Left lung (tissue), 10 donors: ENCODE measurements around the gene TEKT5. TPM values are rescaled to one million over a fixed set of nuclear protein-coding genes. Genes with fewer than 3 reads are reported as not detected.

Source experiments
- ATAC-seq: fragments of 200-7000 bp; cut with Tn5 transposase; one replicate; pipeline ENCODE4 v1.9.1; 2020; ENCODE audit warnings: moderate library complexity
- DNase-seq, 4 donors: peaks; one replicate each; pipeline ENCODE4 v3.0.0-alpha.2; 2013 to 2020
- H3K27ac ChIP-seq, 2 donors: fragments of 200-600 bp; sonication (generic) in 1 of 2; one replicate each; pipeline versions ENCODE4 v1.5.0 to v1.8.0; 2020 to 2021
- H3K27me3 ChIP-seq, 2 donors: fragments of 200-600 bp; sonication (generic) in 1 of 2; one replicate each; pipeline versions ENCODE4 v1.5.0 to v1.8.0; 2020 to 2021
- H3K36me3 ChIP-seq, 2 donors: fragments of 200-600 bp; sonication (generic) in 1 of 2; one replicate each; pipeline versions ENCODE4 v1.5.0 to v1.8.0; 2020 to 2021
- H3K4me1 ChIP-seq, 2 donors: fragments of 200-600 bp; one replicate each; pipeline ENCODE4 v1.8.0; 2021
- H3K4me3 ChIP-seq, 2 donors: fragments of 200-600 bp; sonication (generic) in 1 of 2; one replicate each; pipeline versions ENCODE4 v1.5.0 to v1.8.0; 2020 to 2021; ENCODE audit warnings: mild to moderate bottlenecking in 1 of 2
- H3K9me3 ChIP-seq, 2 donors: fragments of 200-600 bp; sonication (generic) in 1 of 2; one replicate each; pipeline versions ENCODE4 v1.5.0 to v1.8.0; 2020 to 2021
- CTCF ChIP-seq, 2 donors: fragments of 200-600 bp; sonication (generic) in 1 of 2; IDR thresholded peaks; one replicate each; pipeline versions ENCODE4 v1.5.0 to v1.8.0; 2021; ENCODE audit warnings: antibody characterized with exemption in 2 of 2
- intact Hi-C, 2 donors: fragments of 100-400 bp; cut with DNase I; formaldehyde crosslinking; loops; one replicate each; pipeline versions ENCODE4 v1.11.2 to v1.14.2; 2022
- polyA plus RNA-seq, 6 donors: library from polyadenylated mRNA; unstranded; fragments of 120-200 nt; gene quantifications; one replicate each; pipeline ENCODE4 v1.2.1, GENCODE V29; 2013; ENCODE audit not compliant: insufficient read length in 6 of 6
- total RNA-seq, 2 donors: library from RNA; stranded (reverse); fragmentation: NEBNext Ultra II Directional; extraction: Animal tissue kit (Norgen Biotek cat#: 25700); gene quantifications; one replicate each; pipeline ENCODE4 v1.2.1, GENCODE V29; 2021
- donor health status: DM: no; HTN: yes; CAD: no.
- donor health status: DM: no; HTN: no; CAD: no.

The TEKT5 gene
- total and polyA plus RNA-seq, 8 donors = 0.13 to 0.67 (median 0.49) TPM; not detected in 3

GRCh38 chr16:10616756-10617640 is 77.7 kb downstream of the TEKT5 start:
- Histone ChIP-seq H3K9me3 (no peaks in the 10 kb centered on the region), H3K27ac (peak overlapping the region; percentile 67 to 73)

GRCh38 chr16:10616419-10616755 is 78.3 kb downstream of the TEKT5 start:
- intact Hi-C loops = no loop called here
- no peak overlapping the region for H3K4me3 ChIP-seq
- peaks cover 0 to 7% of the 10 kb centered on the region in 2 donors for H3K27me3 ChIP-seq
- peak overlapping the region; percentile 67 to 73 for H3K27ac ChIP-seq
- no peaks in the 10 kb centered on the region for H3K36me3 ChIP-seq
- ATAC-seq (no peak), DNase-seq (no peak)
- H3K9me3 ChIP-seq = no peaks in the 10 kb centered on the region
- no peak for TF ChIP-seq CTCF (IDR thresholded peaks at IDR 0.05)
- H3K4me1 ChIP-seq = peaks cover 17 to 37% of the 10 kb centered on the region in 2 donors

More at GRCh38 chr16:10616756-10617640, 77.7 kb downstream of the TEKT5 start:
- Histone ChIP-seq H3K4me3 (no peak overlapping the region), H3K4me1 (peaks cover 17 to 37% of the 10 kb centered on the region in 2 donors), H3K27me3 (peaks cover 0 to 7% of the 10 kb centered on the region in 2 donors), H3K36me3 (no peaks in the 10 kb centered on the region)
- intact Hi-C loops = no loop called here
- peak in 3 of 4 donors; percentile 52 to 87 (median 79) for DNase-seq
- ATAC-seq = peak; percentile 85
- TF ChIP-seq CTCF (IDR thresholded peaks at IDR 0.05) = peak in 1 of 2 donors; percentile 16

- Histone ChIP-seq H3K36me3 (no peaks in the 10 kb centered on the region), H3K27ac (no peak overlapping the region), H3K27me3 (peaks cover 0 to 7% of the 10 kb centered on the region in 2 donors), H3K4me1 (peaks cover 16 to 34% of the 10 kb centered on the region in 2 donors), H3K9me3 (no peaks in the 10 kb centered on the region), H3K4me3 (no peak overlapping the region)
- DNase-seq (no peak), ATAC-seq (no peak)
- intact Hi-C loops = no loop called here
- no peak for TF ChIP-seq CTCF (IDR thresholded peaks at IDR 0.05)
These were observed 80.0 kb downstream of the TEKT5 start for GRCh38 chr16:10614685-10615084.

GRCh38 chr16:10613785-10614485 is 80.8 kb downstream of the TEKT5 start:
- Histone ChIP-seq H3K27ac (no peak overlapping the region), H3K27me3 (peaks cover 0 to 1% of the 10 kb centered on the region in 2 donors), H3K9me3 (no peaks in the 10 kb centered on the region), H3K4me1 (peaks cover 16 to 26% of the 10 kb centered on the region in 2 donors), H3K4me3 (no peak overlapping the region), H3K36me3 (no peaks in the 10 kb centered on the region)
- TF ChIP-seq CTCF (IDR thresholded peaks at IDR 0.05) = no peak
- ATAC-seq (no peak), DNase-seq (no peak)
- intact Hi-C loops = no loop called here

- Histone ChIP-seq H3K27ac (no peak overlapping the region), H3K27me3 (no peaks in the 10 kb centered on the region), H3K9me3 (no peaks in the 10 kb centered on the region), H3K4me1 (peaks cover 16 to 18% of the 10 kb centered on the region in 2 donors), H3K4me3 (no peak overlapping the region), H3K36me3 (no peaks in the 10 kb centered on the region)
- TF ChIP-seq CTCF (IDR thresholded peaks at IDR 0.05) = no peak
- intact Hi-C loops = no loop called here
- no peak for DNase-seq
- ATAC-seq = no peak
These were observed 82.0 kb downstream of the TEKT5 start for GRCh38 chr16:10612649-10613179.
